ENCODE data around the gene NOSTRIN. TPM values are rescaled to one million over a fixed set of nuclear protein-coding genes. Genes with fewer than 3 reads are reported as not detected.

Gene NOSTRIN
- total and polyA plus RNA-seq, 4 donors: 4.1 to 16.7 (median 8.5) TPM

DNA sequence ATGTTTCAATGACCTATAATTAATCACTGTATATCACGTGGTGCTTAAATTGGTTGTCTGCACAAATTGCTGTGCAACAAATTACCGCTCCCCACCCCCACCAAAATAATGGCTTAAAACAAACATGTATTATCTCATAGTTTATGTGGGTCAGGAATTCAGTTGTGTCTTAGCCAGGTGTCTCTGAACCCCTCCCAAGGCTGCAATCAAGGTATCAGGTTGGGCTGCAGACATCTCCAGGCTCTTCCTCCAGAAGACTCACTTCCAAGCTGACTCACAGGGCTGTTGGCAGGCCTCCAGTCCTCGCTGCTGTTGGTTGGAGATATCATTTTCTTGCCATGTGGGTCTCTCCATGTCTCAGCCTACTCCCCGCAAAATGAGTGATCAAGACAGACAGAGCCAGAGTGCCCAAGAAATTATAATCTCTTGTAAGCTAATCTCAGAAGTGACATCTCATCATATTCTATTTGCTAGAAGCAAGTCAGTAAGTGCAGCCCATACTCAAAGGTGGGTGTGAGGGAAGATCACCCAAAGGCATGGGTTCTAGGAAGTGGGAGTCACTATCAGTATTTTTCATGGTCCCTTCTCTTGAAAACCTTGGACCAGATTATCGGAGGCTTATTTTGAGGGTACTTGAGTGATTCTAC lies 49.4 kb downstream of the NOSTRIN start (continued):
- TF ChIP-seq, protein P1, sequence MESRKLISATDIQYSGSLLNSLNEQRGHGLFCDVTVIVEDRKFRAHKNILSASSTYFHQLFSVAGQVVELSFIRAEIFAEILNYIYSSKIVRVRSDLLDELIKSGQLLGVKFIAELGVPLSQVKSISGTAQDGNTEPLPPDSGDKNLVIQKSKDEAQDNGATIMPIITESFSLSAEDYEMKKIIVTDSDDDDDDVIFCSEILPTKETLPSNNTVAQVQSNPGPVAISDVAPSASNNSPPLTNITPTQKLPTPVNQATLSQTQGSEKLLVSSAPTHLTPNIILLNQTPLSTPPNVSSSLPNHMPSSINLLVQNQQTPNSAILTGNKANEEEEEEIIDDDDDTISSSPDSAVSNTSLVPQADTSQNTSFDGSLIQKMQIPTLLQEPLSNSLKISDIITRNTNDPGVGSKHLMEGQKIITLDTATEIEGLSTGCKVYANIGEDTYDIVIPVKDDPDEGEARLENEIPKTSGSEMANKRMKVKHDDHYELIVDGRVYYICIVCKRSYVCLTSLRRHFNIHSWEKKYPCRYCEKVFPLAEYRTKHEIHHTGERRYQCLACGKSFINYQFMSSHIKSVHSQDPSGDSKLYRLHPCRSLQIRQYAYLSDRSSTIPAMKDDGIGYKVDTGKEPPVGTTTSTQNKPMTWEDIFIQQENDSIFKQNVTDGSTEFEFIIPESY (IDR thresholded peaks at IDR 0.05): no peak
- TF ChIP-seq RAD21 (IDR thresholded peaks at IDR 0.05): no peak
- no peak for TF ChIP-seq EGR1 (IDR thresholded peaks at IDR 0.05; ENCODE audit: low read depth in 2 of 2)
- no peak for TF ChIP-seq YY1 (IDR thresholded peaks at IDR 0.05)
- no peak for TF ChIP-seq GABPA (IDR thresholded peaks at IDR 0.05 in 1 of 2, conservative IDR thresholded peaks at IDR 0.05 in 1 of 2)

DNA sequence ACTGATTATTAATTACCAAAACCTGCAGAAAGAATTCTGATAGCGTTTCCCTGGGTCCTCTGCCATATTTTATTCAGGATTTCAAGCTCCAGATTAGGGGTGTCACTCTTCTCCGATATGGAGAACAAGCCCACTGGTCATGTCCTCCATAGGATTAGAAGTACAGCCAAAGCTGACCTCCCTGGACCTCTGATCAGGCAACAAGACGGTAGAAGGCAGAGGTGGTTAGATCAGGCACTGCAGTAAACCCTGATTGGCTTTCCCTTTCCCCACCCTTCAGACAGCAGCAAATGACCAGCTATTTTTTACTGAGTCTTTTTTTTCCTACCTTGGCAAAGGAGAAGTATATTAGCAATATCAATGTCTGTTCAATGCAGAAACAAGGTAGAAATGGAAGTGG lies 50.0 kb downstream of the NOSTRIN start:
- Histone ChIP-seq H3K36me3 (ENCODE audit: control insufficient read depth in 4 of 4, insufficient read depth in 3 of 4, low read depth in 1 of 4, low read length in 3 of 4) (no peaks in the 10 kb centered on the region), H3K27me3 (ENCODE audit: control insufficient read depth in 4 of 4, insufficient read depth in 4 of 4, low read length in 3 of 4) (no peaks in the 10 kb centered on the region), H3K27ac (ENCODE audit: low read depth in 1 of 2, low read length in 2 of 2) (no peak overlapping the region), H3K9me3 (ENCODE audit: control insufficient read depth in 4 of 4, low read length in 3 of 4) (no peaks in the 10 kb centered on the region), H3K9ac (ENCODE audit: low read depth in 1 of 2, low read length in 2 of 2) (no peak overlapping the region), H3K4me3 (ENCODE audit: low read depth in 1 of 3, low read length in 3 of 3) (no peak overlapping the region), H3K4me1 (ENCODE audit: control insufficient read depth in 4 of 4, insufficient read depth in 4 of 4, low read length in 3 of 4) (peaks cover 0 to 3% (median under 1%) of the 10 kb centered on the region in 4 donors)
- DNase-seq (ENCODE audit: low spot score): no peak
- WGBS: 53% methylated on average over 3 of the region's 3 CpGs
- TF ChIP-seq GABPA (IDR thresholded peaks at IDR 0.05 in 1 of 2, conservative IDR thresholded peaks at IDR 0.05 in 1 of 2) (no peak), JUND (IDR thresholded peaks at IDR 0.05) (no peak), TAF1 (conservative IDR thresholded peaks at IDR 0.05) (no peak), YY1 (IDR thresholded peaks at IDR 0.05) (no peak), RAD21 (IDR thresholded peaks at IDR 0.05) (no peak), FOXA2 (IDR thresholded peaks at IDR 0.05) (no peak)
- TF ChIP-seq, protein P2, sequence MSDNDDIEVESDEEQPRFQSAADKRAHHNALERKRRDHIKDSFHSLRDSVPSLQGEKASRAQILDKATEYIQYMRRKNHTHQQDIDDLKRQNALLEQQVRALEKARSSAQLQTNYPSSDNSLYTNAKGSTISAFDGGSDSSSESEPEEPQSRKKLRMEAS (IDR thresholded peaks at IDR 0.05): no peak
- TF ChIP-seq, protein P1 (IDR thresholded peaks at IDR 0.05): no peak

DNA sequence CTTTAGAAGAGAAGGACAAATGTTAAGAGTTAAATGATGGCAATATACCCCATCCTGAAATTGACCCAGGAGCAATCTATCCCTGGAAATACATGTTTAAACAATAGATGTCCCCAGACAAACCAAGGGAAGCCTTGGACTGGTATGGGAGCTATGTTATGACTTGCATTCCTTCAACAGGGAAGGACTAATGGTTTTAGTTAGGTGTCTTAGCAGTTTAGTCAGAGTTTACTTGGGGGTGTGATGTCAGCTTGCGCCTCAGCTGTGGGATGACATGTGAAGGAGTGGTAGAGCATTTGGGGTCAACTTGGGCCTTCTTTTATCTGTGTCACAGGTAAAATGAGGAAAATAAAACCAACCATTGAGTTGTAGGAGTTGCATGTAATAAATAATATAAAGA lies 51.0 kb downstream of the NOSTRIN start:
- WGBS: 99% methylated on average over 1 of the region's 1 CpG
- Histone ChIP-seq H3K9ac (ENCODE audit: low read depth in 1 of 2, low read length in 2 of 2) (no peak overlapping the region), H3K27ac (ENCODE audit: low read depth in 1 of 2, low read length in 2 of 2) (no peak overlapping the region), H3K27me3 (ENCODE audit: control insufficient read depth in 4 of 4, insufficient read depth in 4 of 4, low read length in 3 of 4) (no peaks in the 10 kb centered on the region), H3K4me3 (ENCODE audit: low read depth in 1 of 3, low read length in 3 of 3) (no peak overlapping the region), H3K36me3 (ENCODE audit: control insufficient read depth in 4 of 4, insufficient read depth in 3 of 4, low read depth in 1 of 4, low read length in 3 of 4) (no peaks in the 10 kb centered on the region), H3K9me3 (ENCODE audit: control insufficient read depth in 4 of 4, low read length in 3 of 4) (no peaks in the 10 kb centered on the region), H3K4me1 (ENCODE audit: control insufficient read depth in 4 of 4, insufficient read depth in 4 of 4, low read length in 3 of 4) (peaks cover 0 to 3% (median under 1%) of the 10 kb centered on the region in 4 donors)
- no peak for DNase-seq (ENCODE audit: low spot score)
- TF ChIP-seq, protein P2 (IDR thresholded peaks at IDR 0.05): no peak
- TF ChIP-seq, protein P3, sequence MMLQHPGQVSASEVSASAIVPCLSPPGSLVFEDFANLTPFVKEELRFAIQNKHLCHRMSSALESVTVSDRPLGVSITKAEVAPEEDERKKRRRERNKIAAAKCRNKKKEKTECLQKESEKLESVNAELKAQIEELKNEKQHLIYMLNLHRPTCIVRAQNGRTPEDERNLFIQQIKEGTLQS (IDR thresholded peaks at IDR 0.05): no peak
- no peak for TF ChIP-seq GABPA (IDR thresholded peaks at IDR 0.05 in 1 of 2, conservative IDR thresholded peaks at IDR 0.05 in 1 of 2)
- TF ChIP-seq, protein P4, sequence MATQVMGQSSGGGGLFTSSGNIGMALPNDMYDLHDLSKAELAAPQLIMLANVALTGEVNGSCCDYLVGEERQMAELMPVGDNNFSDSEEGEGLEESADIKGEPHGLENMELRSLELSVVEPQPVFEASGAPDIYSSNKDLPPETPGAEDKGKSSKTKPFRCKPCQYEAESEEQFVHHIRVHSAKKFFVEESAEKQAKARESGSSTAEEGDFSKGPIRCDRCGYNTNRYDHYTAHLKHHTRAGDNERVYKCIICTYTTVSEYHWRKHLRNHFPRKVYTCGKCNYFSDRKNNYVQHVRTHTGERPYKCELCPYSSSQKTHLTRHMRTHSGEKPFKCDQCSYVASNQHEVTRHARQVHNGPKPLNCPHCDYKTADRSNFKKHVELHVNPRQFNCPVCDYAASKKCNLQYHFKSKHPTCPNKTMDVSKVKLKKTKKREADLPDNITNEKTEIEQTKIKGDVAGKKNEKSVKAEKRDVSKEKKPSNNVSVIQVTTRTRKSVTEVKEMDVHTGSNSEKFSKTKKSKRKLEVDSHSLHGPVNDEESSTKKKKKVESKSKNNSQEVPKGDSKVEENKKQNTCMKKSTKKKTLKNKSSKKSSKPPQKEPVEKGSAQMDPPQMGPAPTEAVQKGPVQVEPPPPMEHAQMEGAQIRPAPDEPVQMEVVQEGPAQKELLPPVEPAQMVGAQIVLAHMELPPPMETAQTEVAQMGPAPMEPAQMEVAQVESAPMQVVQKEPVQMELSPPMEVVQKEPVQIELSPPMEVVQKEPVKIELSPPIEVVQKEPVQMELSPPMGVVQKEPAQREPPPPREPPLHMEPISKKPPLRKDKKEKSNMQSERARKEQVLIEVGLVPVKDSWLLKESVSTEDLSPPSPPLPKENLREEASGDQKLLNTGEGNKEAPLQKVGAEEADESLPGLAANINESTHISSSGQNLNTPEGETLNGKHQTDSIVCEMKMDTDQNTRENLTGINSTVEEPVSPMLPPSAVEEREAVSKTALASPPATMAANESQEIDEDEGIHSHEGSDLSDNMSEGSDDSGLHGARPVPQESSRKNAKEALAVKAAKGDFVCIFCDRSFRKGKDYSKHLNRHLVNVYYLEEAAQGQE (IDR thresholded peaks at IDR 0.05): no peak
- TF ChIP-seq RXRA (IDR thresholded peaks at IDR 0.05): no peak
- no peak for TF ChIP-seq HNF4A (conservative IDR thresholded peaks at IDR 0.05)
- no peak for TF ChIP-seq RAD21 (IDR thresholded peaks at IDR 0.05)
- TF ChIP-seq, protein P1 (IDR thresholded peaks at IDR 0.05): no peak
- no peak for TF ChIP-seq FOXA1 (IDR thresholded peaks at IDR 0.05)

Data from liver (tissue), 9 donors.